ENCODE results near the gene ARV1.

GRCh38 chr1:231016966-231017365 is 38.1 kb downstream of the ARV1 start:
- TF ChIP-seq GATA2 (IDR thresholded peaks at IDR 0.05; ENCODE audit: low read depth, low read length) = no peak
- TF ChIP-seq GATA3 (IDR thresholded peaks at IDR 0.05; ENCODE audit: low read depth, low read length) = no peak
